Glutamatergic neuron (in vitro differentiated cells): ENCODE measurements around the gene WDR20. TPM values are rescaled to one million over a fixed set of nuclear protein-coding genes. Genes with fewer than 3 reads are reported as not detected.

ENCODE experiments used
- DNase-seq: peaks from one replicate; pipeline ENCODE4 v3.0.0; 2022
- H3K27ac Mint-ChIP-seq: one replicate; pipeline ENCODE4 v1.8.0; 2020; ENCODE audit warnings: mild to moderate bottlenecking, mixed read lengths, inconsistent platforms; ENCODE audit not compliant: unreplicated experiment
- H3K27me3 Mint-ChIP-seq: one replicate; pipeline ENCODE4 v1.8.0; 2020; ENCODE audit warnings: mild to moderate bottlenecking, moderate library complexity, mixed read lengths, inconsistent platforms; ENCODE audit not compliant: unreplicated experiment
- H3K36me3 Mint-ChIP-seq: one replicate; pipeline ENCODE4 v1.8.0; 2020; ENCODE audit warnings: mild to moderate bottlenecking, mixed read lengths, inconsistent platforms; ENCODE audit not compliant: unreplicated experiment
- H3K4me1 Mint-ChIP-seq: one replicate; pipeline ENCODE4 v1.8.0; 2020; ENCODE audit warnings: mild to moderate bottlenecking, low read depth, mixed read lengths, inconsistent platforms; ENCODE audit not compliant: unreplicated experiment
- H3K4me3 Mint-ChIP-seq: one replicate; pipeline ENCODE4 v1.8.0; 2020; ENCODE audit warnings: mild to moderate bottlenecking, mixed read lengths, inconsistent platforms; ENCODE audit not compliant: unreplicated experiment
- H3K9me3 Mint-ChIP-seq: one replicate; pipeline ENCODE4 v1.8.0; 2020; ENCODE audit warnings: mild to moderate bottlenecking, moderate library complexity, mixed read lengths, inconsistent platforms; ENCODE audit not compliant: unreplicated experiment
- CTCF ChIP-seq: fragments of 200-600 bp; sonication (generic); IDR thresholded peaks from one replicate; pipeline ENCODE4 v1.5.0; 2021; ENCODE audit not compliant: partially characterized antibody, unreplicated experiment
- total RNA-seq: library from RNA; stranded (reverse); fragmentation: NEBNext Ultra II Directional; extraction: Animal tissue kit (Norgen Biotek cat#: 25700); gene quantifications from one replicate; pipeline ENCODE4 v1.2.1, GENCODE V29; 2021; ENCODE audit not compliant: unreplicated experiment

Gene WDR20
- total RNA-seq, 1 donor from 2014 or later: 38.1 TPM

DNA sequence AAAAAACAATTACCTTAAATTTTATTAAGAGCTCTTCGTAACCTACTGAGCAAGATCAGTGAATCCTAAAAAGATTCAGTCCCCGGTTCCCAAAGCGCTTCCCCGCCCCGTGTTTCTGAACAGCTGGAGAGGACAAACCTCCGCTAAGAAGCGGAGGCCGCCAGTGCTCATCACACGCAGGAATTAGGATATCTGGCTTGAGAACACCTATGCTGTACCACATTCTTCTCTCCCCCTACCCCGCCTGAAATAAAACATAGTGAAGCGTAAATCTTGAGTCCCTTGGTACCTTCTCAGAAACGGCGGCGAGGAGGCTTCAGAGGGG lies 774 bp upstream of the WDR20 start:
- H3K4me1 Mint-ChIP-seq: peaks cover 13% of the 10 kb centered on the region
- H3K27me3 Mint-ChIP-seq: peaks cover 3% of the 10 kb centered on the region
- peak overlapping the region; percentile 48 for H3K27ac Mint-ChIP-seq
- H3K36me3 Mint-ChIP-seq: no peaks in the 10 kb centered on the region
- no peak for DNase-seq
- H3K4me3 Mint-ChIP-seq: peak overlapping the region; percentile 86
- TF ChIP-seq CTCF: no peak
- H3K9me3 Mint-ChIP-seq: peaks cover 7% of the 10 kb centered on the region

DNA sequence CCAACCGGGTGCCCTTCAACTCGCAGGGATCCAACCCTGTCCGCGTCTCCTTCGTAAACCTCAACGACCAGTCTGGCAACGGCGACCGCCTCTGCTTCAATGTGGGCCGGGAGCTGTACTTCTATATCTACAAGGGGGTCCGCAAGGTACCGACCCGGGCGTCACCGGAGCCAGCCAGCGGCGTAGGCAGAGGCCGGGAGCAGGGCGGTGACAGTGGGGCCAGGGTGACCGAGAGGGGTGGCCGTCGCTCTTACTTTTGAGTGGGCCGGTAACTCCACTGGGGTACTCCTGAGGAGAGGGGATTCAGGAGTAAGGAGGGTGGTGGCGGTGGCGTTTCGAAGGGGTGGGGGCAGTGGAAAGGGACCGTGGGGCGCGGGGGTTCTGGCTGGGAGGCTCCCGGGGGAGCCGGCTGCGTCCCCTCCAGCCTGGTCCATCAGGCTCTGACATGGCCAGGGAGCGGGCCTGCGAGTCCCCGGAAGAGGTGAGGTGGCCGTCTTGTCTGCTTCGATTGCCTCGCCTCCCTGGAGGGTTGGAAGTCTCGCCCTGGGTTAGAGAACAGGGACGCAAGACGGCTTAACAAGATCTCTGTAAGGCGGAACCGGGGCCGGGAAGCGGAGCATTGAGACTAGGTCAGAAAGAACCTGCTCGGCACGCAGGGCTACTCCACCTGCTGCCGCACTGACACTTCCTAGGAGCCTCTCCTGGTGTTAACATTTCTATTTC lies 491 bp downstream of the WDR20 start:
- TF ChIP-seq CTCF: no peak
- Mint-ChIP-seq H3K27ac (peak overlapping the region; percentile 93), H3K4me3 (peak overlapping the region; percentile 92), H3K4me1 (peaks cover 16% of the 10 kb centered on the region), H3K27me3 (peaks cover 3% of the 10 kb centered on the region), H3K9me3 (peaks cover 7% of the 10 kb centered on the region), H3K36me3 (no peaks in the 10 kb centered on the region)
- DNase-seq: peak; percentile 67

DNA sequence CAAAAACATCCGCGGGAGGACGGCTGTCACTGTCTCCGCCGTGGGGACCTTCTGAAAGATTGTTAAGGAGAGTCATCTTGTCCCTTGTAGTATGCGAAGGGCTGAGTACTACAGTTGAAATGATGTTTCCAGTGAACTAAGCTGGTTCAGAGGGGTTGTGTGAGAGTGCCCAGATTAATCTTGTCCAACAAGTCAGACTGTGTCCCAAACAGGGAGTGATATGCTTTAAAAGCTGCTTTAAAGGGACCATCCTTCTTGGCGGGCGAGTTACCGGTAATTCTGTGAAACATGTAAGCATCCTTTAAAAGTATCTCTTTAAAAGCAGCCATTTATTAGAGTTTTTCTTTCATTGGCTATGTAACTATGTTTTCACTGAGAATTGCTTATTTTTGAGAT lies 1.1 kb downstream of the WDR20 start:
- H3K27me3 Mint-ChIP-seq: peaks cover 3% of the 10 kb centered on the region
- peaks cover 16% of the 10 kb centered on the region for H3K4me1 Mint-ChIP-seq
- peaks cover 7% of the 10 kb centered on the region for H3K9me3 Mint-ChIP-seq
- peak overlapping the region; percentile 92 for H3K4me3 Mint-ChIP-seq
- peak overlapping the region; percentile 93 for H3K27ac Mint-ChIP-seq
- no peak for TF ChIP-seq CTCF
- DNase-seq: no peak
- H3K36me3 Mint-ChIP-seq: no peaks in the 10 kb centered on the region

GRCh38 chr14:102141797-102142196 lies 2.1 kb downstream of the WDR20 start:
- no peak overlapping the region for H3K4me3 Mint-ChIP-seq
- peaks cover 7% of the 10 kb centered on the region for H3K9me3 Mint-ChIP-seq
- peaks cover 4% of the 10 kb centered on the region for H3K27me3 Mint-ChIP-seq
- H3K36me3 Mint-ChIP-seq: no peaks in the 10 kb centered on the region
- no peak for TF ChIP-seq CTCF
- DNase-seq: no peak
- peaks cover 16% of the 10 kb centered on the region for H3K4me1 Mint-ChIP-seq
- no peak overlapping the region for H3K27ac Mint-ChIP-seq

DNA sequence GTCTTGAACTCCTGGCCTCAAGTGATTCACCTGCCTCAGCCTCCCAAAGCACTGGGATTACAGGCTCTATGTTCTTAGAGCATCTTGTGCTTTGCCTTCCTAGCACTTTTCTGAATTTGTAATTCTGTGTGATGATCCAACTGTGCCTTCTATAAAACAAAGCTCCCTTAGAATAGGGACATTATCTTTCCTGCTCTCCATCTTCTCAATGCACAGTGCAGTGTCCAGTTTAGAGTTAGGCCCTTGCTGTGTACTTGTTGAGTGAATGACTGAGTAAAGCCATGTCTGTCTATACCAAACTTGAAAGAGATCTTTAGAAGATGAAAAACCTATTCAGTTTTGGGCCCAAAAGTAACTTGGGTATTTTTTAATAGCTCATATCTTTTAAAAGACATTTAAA lies 5.2 kb downstream of the WDR20 start:
- H3K36me3 Mint-ChIP-seq: no peaks in the 10 kb centered on the region
- H3K27me3 Mint-ChIP-seq: peaks cover 3% of the 10 kb centered on the region
- H3K27ac Mint-ChIP-seq: no peak overlapping the region
- DNase-seq: no peak
- H3K9me3 Mint-ChIP-seq: peaks cover 2% of the 10 kb centered on the region
- H3K4me1 Mint-ChIP-seq: peaks cover 12% of the 10 kb centered on the region
- no peak overlapping the region for H3K4me3 Mint-ChIP-seq
- TF ChIP-seq CTCF: no peak
